ENCODE data around the gene PDE6D. TPM values are rescaled to one million over a fixed set of nuclear protein-coding genes. Genes with fewer than 3 reads are reported as not detected.

The PDE6D gene
- total RNA-seq, 4 donors from 2014 or later = 20.0 to 59.4 (median 25.7) TPM

DNA sequence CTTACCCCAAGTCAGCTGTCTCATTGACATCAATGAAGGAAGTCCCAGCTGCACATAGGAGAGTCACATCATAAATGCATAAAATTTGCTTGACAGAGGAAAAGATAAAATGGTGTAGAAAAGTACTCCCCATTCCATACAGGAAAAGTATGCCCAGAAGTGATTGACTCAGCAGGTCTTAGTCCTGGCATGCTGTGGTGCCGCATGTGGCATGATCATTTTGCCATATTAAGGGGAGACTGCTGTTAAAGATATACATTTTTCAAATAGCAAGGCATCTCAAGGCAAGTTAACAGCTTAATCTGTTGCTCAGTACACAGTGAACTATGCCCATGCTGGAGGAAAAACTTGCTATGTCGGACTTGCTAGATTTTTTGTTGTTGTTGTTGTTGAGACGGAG lies 13.3 kb upstream of the PDE6D start:
- no peak overlapping the region for H3K27ac ChIP-seq
- no peak overlapping the region for H3K4me3 ChIP-seq
- no peak for TF ChIP-seq POLR2A (IDR thresholded peaks at IDR 0.05)
- TF ChIP-seq, protein P1, sequence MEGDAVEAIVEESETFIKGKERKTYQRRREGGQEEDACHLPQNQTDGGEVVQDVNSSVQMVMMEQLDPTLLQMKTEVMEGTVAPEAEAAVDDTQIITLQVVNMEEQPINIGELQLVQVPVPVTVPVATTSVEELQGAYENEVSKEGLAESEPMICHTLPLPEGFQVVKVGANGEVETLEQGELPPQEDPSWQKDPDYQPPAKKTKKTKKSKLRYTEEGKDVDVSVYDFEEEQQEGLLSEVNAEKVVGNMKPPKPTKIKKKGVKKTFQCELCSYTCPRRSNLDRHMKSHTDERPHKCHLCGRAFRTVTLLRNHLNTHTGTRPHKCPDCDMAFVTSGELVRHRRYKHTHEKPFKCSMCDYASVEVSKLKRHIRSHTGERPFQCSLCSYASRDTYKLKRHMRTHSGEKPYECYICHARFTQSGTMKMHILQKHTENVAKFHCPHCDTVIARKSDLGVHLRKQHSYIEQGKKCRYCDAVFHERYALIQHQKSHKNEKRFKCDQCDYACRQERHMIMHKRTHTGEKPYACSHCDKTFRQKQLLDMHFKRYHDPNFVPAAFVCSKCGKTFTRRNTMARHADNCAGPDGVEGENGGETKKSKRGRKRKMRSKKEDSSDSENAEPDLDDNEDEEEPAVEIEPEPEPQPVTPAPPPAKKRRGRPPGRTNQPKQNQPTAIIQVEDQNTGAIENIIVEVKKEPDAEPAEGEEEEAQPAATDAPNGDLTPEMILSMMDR (IDR thresholded peaks at IDR 0.05) = no peak
- H3K9me3 ChIP-seq = no peaks in the 10 kb centered on the region
- peaks cover 0 to 77% (median 0%) of the 10 kb centered on the region in 3 donors for H3K36me3 ChIP-seq
- H3K27me3 ChIP-seq = no peaks in the 10 kb centered on the region
- peaks cover 0 to 8% (median 0%) of the 10 kb centered on the region in 4 donors for H3K4me1 ChIP-seq
- no peak for DNase-seq

DNA sequence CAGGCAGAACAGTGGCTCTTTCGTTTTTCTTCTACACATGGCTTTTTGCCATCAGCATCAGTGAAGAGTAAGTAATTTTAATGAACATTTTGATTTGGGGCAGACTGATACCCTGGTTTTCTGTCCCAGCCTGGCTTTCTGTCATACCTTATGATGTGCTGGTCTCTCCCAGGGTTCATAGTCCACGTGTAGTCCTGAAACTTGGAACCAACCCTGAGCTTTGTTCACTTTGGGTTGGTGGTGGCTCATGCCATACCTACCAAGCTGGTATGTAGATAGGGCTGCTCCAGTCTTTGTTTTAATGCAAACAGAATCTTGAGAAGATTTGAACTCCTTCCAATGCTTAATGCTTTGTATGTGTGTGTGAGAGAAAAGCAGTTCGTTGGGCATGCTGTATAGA lies 10.0 kb upstream of the PDE6D start:
- no peaks in the 10 kb centered on the region for H3K9me3 ChIP-seq
- H3K4me1 ChIP-seq = peaks cover 0 to 20% (median 4%) of the 10 kb centered on the region in 4 donors
- H3K4me3 ChIP-seq = no peak overlapping the region
- no peak overlapping the region for H3K27ac ChIP-seq
- H3K36me3 ChIP-seq = peaks cover 0 to 44% (median 0%) of the 10 kb centered on the region in 3 donors
- TF ChIP-seq, protein P1 (IDR thresholded peaks at IDR 0.05) = no peak
- no peak for TF ChIP-seq POLR2A (IDR thresholded peaks at IDR 0.05)
- no peak for DNase-seq
- no peaks in the 10 kb centered on the region for H3K27me3 ChIP-seq

DNA sequence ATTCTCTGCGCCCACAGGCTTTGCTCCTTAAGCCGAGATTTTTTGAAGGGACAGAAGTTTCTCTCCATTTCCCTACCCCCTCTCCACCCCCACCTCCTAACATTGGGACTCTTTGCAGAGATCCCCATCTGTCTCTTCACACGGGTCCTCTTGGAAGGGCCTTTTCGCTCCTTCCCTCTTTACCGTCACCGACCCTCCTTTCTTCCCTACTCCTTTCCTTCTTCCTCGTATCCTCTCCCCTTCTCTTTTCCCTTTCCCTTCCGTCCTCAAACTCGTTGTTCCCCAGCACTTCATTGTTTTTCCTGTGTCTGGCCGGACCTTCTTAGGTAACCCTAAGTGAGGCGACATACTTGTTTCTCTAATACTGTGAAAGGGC lies 5.8 kb upstream of the PDE6D start:
- Histone ChIP-seq H3K9me3 (no peaks in the 10 kb centered on the region), H3K27me3 (no peaks in the 10 kb centered on the region), H3K27ac (peak overlapping the region in 1 of 4 donors; percentile 83), H3K36me3 (peaks cover 0 to 9% (median 0%) of the 10 kb centered on the region in 3 donors), H3K4me3 (peak overlapping the region; percentile 74 to 100 (median 97)), H3K4me1 (peaks cover 0 to 37% (median 15%) of the 10 kb centered on the region in 4 donors)
- DNase-seq = no peak
- TF ChIP-seq, protein P1 (IDR thresholded peaks at IDR 0.05) = no peak
- no peak for TF ChIP-seq POLR2A (IDR thresholded peaks at IDR 0.05)

DNA sequence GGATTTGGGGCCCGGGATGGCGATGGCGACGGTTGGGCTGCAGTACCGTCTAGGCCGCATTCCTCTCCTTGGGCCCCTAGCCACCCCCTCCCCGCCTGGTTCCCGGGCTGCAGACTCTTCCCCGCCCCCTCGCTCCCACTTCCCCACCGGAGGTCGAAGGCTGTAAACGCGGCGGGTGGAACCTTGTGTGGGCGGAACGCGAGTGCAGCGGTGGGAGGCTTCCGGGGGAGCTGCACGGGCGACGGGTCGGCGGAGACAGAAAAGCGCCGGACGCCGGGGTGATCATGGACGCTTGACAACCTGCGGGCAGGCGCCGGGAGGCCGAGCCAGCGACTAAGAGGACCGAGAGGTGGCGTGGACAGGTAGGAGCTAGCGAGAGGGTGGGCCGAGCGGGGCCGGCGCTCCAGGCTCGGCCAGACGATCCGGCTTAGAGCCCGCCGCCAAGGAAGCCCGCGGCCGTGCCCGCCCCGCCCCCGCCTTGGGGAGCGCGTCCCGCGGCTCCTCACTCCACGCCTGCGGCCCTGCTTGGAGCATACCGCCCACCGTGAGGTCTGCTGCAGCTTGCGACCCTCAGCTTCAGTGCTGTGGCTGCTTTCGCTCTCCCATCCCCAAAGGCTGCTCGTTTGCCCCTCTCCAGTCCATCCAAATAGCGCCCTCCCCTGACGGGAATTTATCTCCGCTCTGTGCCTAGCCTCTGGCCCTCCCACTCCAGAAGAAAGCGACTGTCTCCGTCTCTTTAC lies 5.3 kb upstream of the PDE6D start, which contains the start of gene COPS7B:
COPS7B (plus strand) TSS at position 269 of the 740 bp plus-strand sequence. CDS start 2,126 bp downstream, outside the sequence.
- H3K27me3 ChIP-seq = no peaks in the 10 kb centered on the region
- H3K4me3 ChIP-seq = peak within 1 kb of the TSS; percentile 74 to 100 (median 97)
- peak; percentile 82 to 88 (median 85) for DNase-seq
- peak within 1 kb of the TSS; percentile 46 to 83 (median 58) for H3K27ac ChIP-seq
- TF ChIP-seq POLR2A (IDR thresholded peaks at IDR 0.05) = no peak
- TF ChIP-seq, protein P1 (IDR thresholded peaks at IDR 0.05) = peak in 3 of 6 experiments; percentile 9 to 28 (median 19)
- H3K9me3 ChIP-seq = no peaks in the 10 kb centered on the region
- H3K4me1 ChIP-seq = peaks cover 0 to 37% (median 15%) of the 10 kb centered on the region in 4 donors
- peaks cover 0 to 4% (median 0%) of the 10 kb centered on the region in 3 donors for H3K36me3 ChIP-seq

DNA sequence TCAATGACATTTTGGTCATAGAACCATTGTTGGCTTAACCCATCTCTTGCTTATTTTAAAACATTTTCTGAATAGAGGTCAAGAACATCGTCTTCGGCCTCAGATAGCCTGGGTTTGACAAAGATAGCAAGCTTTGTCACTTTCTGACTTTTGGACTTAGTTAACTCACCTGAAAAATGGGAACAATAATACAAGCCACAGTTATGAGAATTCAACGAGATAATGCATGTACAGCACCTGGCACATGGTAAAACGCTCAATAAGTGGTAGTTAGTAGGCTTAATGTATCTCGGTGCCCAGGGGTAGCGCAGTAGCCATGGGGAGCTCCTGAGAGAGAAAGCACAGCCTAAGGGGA lies 4.7 kb upstream of the PDE6D start:
- TF ChIP-seq POLR2A (IDR thresholded peaks at IDR 0.05) = no peak
- TF ChIP-seq, protein P1 (IDR thresholded peaks at IDR 0.05) = no peak
- H3K27ac ChIP-seq = peak overlapping the region; percentile 46 to 83 (median 58)
- H3K27me3 ChIP-seq = no peaks in the 10 kb centered on the region
- peaks cover 0 to 37% (median 15%) of the 10 kb centered on the region in 4 donors for H3K4me1 ChIP-seq
- no peaks in the 10 kb centered on the region for H3K9me3 ChIP-seq
- DNase-seq = no peak
- peak overlapping the region; percentile 74 to 100 (median 97) for H3K4me3 ChIP-seq
- H3K36me3 ChIP-seq = peaks cover 0 to 4% (median 0%) of the 10 kb centered on the region in 3 donors
